ENCODE data around the gene REELD1.

DNA sequence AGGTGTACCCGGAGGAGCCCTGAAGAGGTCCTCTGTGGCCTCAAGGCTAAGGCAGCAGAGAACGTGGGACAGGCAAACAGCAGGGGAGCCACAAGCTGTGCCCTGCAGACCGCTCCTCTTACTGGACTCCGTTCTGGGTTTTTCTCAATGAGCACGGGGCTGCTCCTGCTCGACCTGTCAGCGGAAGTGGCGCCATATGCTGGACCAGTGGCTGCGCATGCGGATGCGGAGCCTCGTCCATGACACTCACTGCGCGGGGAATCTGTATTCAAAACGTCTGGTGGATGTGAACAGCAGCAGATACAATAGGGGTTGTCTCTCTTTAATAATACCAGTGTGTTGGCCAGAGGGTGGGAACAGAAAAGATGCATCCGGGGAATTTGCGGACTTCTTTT lies 29.5 kb downstream of the REELD1 start:
- TF ChIP-seq, protein P1, sequence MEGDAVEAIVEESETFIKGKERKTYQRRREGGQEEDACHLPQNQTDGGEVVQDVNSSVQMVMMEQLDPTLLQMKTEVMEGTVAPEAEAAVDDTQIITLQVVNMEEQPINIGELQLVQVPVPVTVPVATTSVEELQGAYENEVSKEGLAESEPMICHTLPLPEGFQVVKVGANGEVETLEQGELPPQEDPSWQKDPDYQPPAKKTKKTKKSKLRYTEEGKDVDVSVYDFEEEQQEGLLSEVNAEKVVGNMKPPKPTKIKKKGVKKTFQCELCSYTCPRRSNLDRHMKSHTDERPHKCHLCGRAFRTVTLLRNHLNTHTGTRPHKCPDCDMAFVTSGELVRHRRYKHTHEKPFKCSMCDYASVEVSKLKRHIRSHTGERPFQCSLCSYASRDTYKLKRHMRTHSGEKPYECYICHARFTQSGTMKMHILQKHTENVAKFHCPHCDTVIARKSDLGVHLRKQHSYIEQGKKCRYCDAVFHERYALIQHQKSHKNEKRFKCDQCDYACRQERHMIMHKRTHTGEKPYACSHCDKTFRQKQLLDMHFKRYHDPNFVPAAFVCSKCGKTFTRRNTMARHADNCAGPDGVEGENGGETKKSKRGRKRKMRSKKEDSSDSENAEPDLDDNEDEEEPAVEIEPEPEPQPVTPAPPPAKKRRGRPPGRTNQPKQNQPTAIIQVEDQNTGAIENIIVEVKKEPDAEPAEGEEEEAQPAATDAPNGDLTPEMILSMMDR (IDR thresholded peaks at IDR 0.05; ENCODE audit: low read length) = no peak
- TF ChIP-seq EZH2 (IDR thresholded peaks at IDR 0.05; ENCODE audit: borderline replicate concordance, low read length) = no peak

Measured in OCI-LY1 (cell line).